HEK293 (cell line): ENCODE measurements around the gene COL24A1.
A peak's percentile ranks its signal among the peaks of the same experiment; 100 is the strongest.

Experiments
- FEZF1 ChIP-seq: fragments of 450-650 bp; formaldehyde crosslinking; IDR thresholded peaks from 2 replicates; pipeline ENCODE4 v1.5.1; 2016; ENCODE audit warnings: missing biosample characterization, missing genetic modification characterization
- HOXD13 ChIP-seq: sonication (generic); formaldehyde crosslinking; IDR thresholded peaks from 2 replicates; pipeline ENCODE4 v1.8.0; 2022; ENCODE audit warnings: missing genetic modification reagents, borderline replicate concordance
- KLF16 ChIP-seq: fragments of 450-650 bp; formaldehyde crosslinking; IDR thresholded peaks from 2 replicates; pipeline ENCODE4 v1.5.1; 2017; ENCODE audit warnings: missing biosample characterization, missing genetic modification characterization
- OVOL3 ChIP-seq: fragments of 450-650 bp; formaldehyde crosslinking; IDR thresholded peaks from 2 replicates; pipeline ENCODE4 v1.5.1; 2016; ENCODE audit warnings: missing biosample characterization, missing genetic modification characterization
- SP2 ChIP-seq: fragments of 450-650 bp; formaldehyde crosslinking; IDR thresholded peaks from 2 replicates; pipeline ENCODE4 v1.5.1; 2016; ENCODE audit warnings: missing biosample characterization, missing genetic modification characterization
- ZBTB17 ChIP-seq: fragments of 450-650 bp; formaldehyde crosslinking; IDR thresholded peaks from 2 replicates; pipeline ENCODE4 v1.5.1; 2016; ENCODE audit warnings: missing biosample characterization, missing genetic modification characterization
- ZBTB48 ChIP-seq: fragments of 450-650 bp; formaldehyde crosslinking; IDR thresholded peaks from 2 replicates; pipeline ENCODE4 v1.5.1; 2016; ENCODE audit warnings: missing biosample characterization, missing genetic modification characterization
- ZNF112 ChIP-seq: fragments of 450-650 bp; formaldehyde crosslinking; IDR thresholded peaks from 2 replicates; pipeline ENCODE4 v1.5.0; 2017; ENCODE audit warnings: missing biosample characterization, missing genetic modification characterization
- ZNF121 ChIP-seq: fragments of 450-650 bp; formaldehyde crosslinking; IDR thresholded peaks from 2 replicates; pipeline ENCODE4 v1.5.1; 2016; ENCODE audit warnings: missing biosample characterization, missing genetic modification characterization
- ZNF146 ChIP-seq: fragments of 450-650 bp; formaldehyde crosslinking; IDR thresholded peaks from 2 replicates; pipeline ENCODE4 v1.5.1; 2016; ENCODE audit warnings: missing biosample characterization, missing genetic modification characterization
- ZNF174 ChIP-seq: fragments of 450-650 bp; formaldehyde crosslinking; IDR thresholded peaks from 2 replicates; pipeline ENCODE4 v1.5.0; 2017; ENCODE audit warnings: missing biosample characterization, mild to moderate bottlenecking, missing genetic modification characterization
- ZNF2 ChIP-seq: fragments of 450-650 bp; formaldehyde crosslinking; IDR thresholded peaks from 2 replicates; pipeline ENCODE4 v1.5.1; 2016; ENCODE audit warnings: missing biosample characterization, missing genetic modification characterization
- ZNF23 ChIP-seq: fragments of 450-650 bp; formaldehyde crosslinking; IDR thresholded peaks from 2 replicates; pipeline ENCODE4 v1.5.1; 2016; ENCODE audit warnings: missing biosample characterization, missing genetic modification characterization, borderline replicate concordance
- ZNF274 ChIP-seq, 2 experiments: fragments of 200-500 bp in 1 of 2; fragments of 450-650 bp in 1 of 2; sonication (Bioruptor generic) in 1 of 2; formaldehyde crosslinking in 1 of 2; IDR thresholded peaks; 2 replicates each; pipeline versions ENCODE4 v1.5.1 to v1.6.1; 2014 to 2016; ENCODE audit warnings: borderline replicate concordance in 1 of 2, inconsistent platforms in 1 of 2, low read length in 1 of 2, missing biosample characterization in 1 of 2, missing genetic modification characterization in 1 of 2
- ZNF391 ChIP-seq: fragments of 450-650 bp; formaldehyde crosslinking; IDR thresholded peaks from 2 replicates; pipeline ENCODE4 v1.5.1; 2016; ENCODE audit warnings: low read depth, missing biosample characterization, missing genetic modification characterization, borderline replicate concordance
- ZNF416 ChIP-seq: fragments of 450-650 bp; formaldehyde crosslinking; IDR thresholded peaks from 2 replicates; pipeline ENCODE4 v1.5.1; 2016; ENCODE audit warnings: missing biosample characterization, missing genetic modification characterization
- ZNF530 ChIP-seq: fragments of 450-650 bp; formaldehyde crosslinking; IDR thresholded peaks from 2 replicates; pipeline ENCODE4 v1.5.1; 2016; ENCODE audit warnings: low read depth, missing biosample characterization, missing genetic modification characterization
- ZNF596 ChIP-seq: fragments of 450-650 bp; IDR thresholded peaks from 2 replicates; pipeline ENCODE4 v1.5.0; 2018; ENCODE audit warnings: missing biosample characterization, mild to moderate bottlenecking, missing genetic modification characterization, moderate library complexity
- ZNF654 ChIP-seq: fragments of 450-650 bp; formaldehyde crosslinking; IDR thresholded peaks from 2 replicates; pipeline ENCODE4 v1.5.1; 2016; ENCODE audit warnings: low read depth, missing biosample characterization, missing genetic modification characterization
- ZNF664 ChIP-seq: fragments of 450-650 bp; formaldehyde crosslinking; IDR thresholded peaks from 2 replicates; pipeline ENCODE4 v1.5.1; 2016; ENCODE audit warnings: missing biosample characterization, missing genetic modification characterization
- ZNF785 ChIP-seq: fragments of 450-650 bp; formaldehyde crosslinking; IDR thresholded peaks from 2 replicates; pipeline ENCODE4 v1.5.1; 2016; ENCODE audit warnings: missing biosample characterization, missing genetic modification characterization
- ZNF837 ChIP-seq: fragments of 450-650 bp; formaldehyde crosslinking; IDR thresholded peaks from 2 replicates; pipeline ENCODE4 v1.5.1; 2016; ENCODE audit warnings: missing biosample characterization, missing genetic modification characterization
- ZXDB ChIP-seq: fragments of 450-650 bp; formaldehyde crosslinking; IDR thresholded peaks from 2 replicates; pipeline ENCODE4 v1.5.1; 2016; ENCODE audit warnings: missing biosample characterization, missing genetic modification characterization
- TF ChIP-seq, protein P1 (sequence below): fragments of 450-650 bp; formaldehyde crosslinking; optimal IDR thresholded peaks from 2 replicates; pipeline ENCODE3; 2016; ENCODE audit warnings: missing biosample characterization, mild to moderate bottlenecking, missing genetic modification characterization
- TF ChIP-seq, protein P2 (sequence below): fragments of 450-650 bp; formaldehyde crosslinking; IDR thresholded peaks from 2 replicates; pipeline ENCODE4 v1.5.1; 2016; ENCODE audit warnings: missing biosample characterization, missing genetic modification characterization
- TF ChIP-seq, protein P3 (sequence below): fragments of 450-650 bp; formaldehyde crosslinking; IDR thresholded peaks from 2 replicates; pipeline ENCODE4 v1.5.1; 2016; ENCODE audit warnings: missing biosample characterization, missing genetic modification characterization
- TF ChIP-seq, protein P4 (sequence below): fragments of 450-650 bp; formaldehyde crosslinking; IDR thresholded peaks from 2 replicates; pipeline ENCODE4 v1.5.1; 2016; ENCODE audit warnings: missing biosample characterization, missing genetic modification characterization
- TF ChIP-seq, protein P5 (sequence below): fragments of 450-650 bp; formaldehyde crosslinking; IDR thresholded peaks from 2 replicates; pipeline ENCODE4 v1.5.1; 2016; ENCODE audit warnings: missing biosample characterization, missing genetic modification characterization
- TF ChIP-seq, protein P6 (sequence below): fragments of 450-650 bp; formaldehyde crosslinking; IDR thresholded peaks from 2 replicates; pipeline ENCODE4 v1.5.1; 2016; ENCODE audit warnings: missing biosample characterization, missing genetic modification characterization, low read depth

COL24A1 gene

DNA sequence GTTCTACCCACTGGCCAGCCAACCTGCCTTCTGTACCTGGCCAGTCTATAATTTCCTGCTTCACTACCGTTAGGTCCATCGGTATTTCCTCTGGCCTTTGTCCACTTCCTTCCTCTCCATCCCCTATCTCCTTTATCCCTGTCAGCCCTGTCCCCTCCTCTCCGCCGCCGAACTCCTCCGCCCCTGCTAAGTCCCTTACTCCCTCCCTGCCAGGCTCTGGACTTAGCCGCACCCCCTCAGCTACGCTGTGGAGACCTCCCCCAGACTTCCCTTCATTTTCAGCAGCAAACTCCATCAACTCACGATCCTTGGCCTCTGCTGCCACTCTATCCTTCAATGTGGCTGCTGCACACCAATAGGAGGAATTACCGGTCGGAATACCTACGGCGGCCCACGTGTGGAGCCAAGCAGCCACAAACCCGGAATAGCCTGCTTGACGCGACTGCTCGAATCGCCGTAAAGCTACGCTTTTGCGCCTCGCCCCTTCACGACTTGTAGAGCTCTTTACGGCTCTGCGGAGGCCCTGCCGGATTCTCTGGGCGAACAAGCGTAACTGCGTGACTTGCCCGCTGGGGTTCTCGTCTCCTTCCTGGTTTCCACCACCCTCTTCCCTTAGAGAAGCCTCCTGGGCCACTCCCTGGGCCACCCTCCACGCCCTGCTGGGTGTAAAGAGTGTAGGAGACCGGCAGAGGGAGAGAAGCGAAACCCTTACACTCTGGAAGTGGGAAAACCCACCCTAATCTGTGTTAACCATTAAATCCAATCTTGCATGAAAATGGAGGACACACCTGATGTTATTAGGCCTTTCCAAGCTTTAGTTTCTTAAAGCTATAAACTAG, 448.4 kb downstream of the COL24A1 start, which contains the start of gene ZNHIT6 (continued):
- TF ChIP-seq, protein P1, sequence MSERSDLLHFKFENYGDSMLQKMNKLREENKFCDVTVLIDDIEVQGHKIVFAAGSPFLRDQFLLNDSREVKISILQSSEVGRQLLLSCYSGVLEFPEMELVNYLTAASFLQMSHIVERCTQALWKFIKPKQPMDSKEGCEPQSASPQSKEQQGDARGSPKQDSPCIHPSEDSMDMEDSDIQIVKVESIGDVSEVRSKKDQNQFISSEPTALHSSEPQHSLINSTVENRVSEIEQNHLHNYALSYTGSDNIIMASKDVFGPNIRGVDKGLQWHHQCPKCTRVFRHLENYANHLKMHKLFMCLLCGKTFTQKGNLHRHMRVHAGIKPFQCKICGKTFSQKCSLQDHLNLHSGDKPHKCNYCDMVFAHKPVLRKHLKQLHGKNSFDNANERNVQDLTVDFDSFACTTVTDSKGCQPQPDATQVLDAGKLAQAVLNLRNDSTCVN (tag by site-specific recombination) = peak; percentile 19
- no peak for TF ChIP-seq ZNF121 (tag by site-specific recombination)
- no peak for TF ChIP-seq ZNF530 (tag by site-specific recombination)
- peak; percentile 62 for TF ChIP-seq SP2 (tag by site-specific recombination)
- TF ChIP-seq ZXDB (tag by site-specific recombination) = peak; percentile 95
- peak; percentile 69 for TF ChIP-seq HOXD13
- 0 out of 2 replicates have a peak, but pooled peaks have one; percentile 28 for TF ChIP-seq ZNF391 (tag by site-specific recombination)
- peak; percentile 94 for TF ChIP-seq ZBTB48 (tag by site-specific recombination)
- TF ChIP-seq, protein P2, sequence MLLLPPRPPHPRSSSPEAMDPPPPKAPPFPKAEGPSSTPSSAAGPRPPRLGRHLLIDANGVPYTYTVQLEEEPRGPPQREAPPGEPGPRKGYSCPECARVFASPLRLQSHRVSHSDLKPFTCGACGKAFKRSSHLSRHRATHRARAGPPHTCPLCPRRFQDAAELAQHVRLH (tag by site-specific recombination) = peak; percentile 62; the same call in 1 of the 2 replicates
- TF ChIP-seq OVOL3 (tag by site-specific recombination) = no peak
- TF ChIP-seq, protein P3, sequence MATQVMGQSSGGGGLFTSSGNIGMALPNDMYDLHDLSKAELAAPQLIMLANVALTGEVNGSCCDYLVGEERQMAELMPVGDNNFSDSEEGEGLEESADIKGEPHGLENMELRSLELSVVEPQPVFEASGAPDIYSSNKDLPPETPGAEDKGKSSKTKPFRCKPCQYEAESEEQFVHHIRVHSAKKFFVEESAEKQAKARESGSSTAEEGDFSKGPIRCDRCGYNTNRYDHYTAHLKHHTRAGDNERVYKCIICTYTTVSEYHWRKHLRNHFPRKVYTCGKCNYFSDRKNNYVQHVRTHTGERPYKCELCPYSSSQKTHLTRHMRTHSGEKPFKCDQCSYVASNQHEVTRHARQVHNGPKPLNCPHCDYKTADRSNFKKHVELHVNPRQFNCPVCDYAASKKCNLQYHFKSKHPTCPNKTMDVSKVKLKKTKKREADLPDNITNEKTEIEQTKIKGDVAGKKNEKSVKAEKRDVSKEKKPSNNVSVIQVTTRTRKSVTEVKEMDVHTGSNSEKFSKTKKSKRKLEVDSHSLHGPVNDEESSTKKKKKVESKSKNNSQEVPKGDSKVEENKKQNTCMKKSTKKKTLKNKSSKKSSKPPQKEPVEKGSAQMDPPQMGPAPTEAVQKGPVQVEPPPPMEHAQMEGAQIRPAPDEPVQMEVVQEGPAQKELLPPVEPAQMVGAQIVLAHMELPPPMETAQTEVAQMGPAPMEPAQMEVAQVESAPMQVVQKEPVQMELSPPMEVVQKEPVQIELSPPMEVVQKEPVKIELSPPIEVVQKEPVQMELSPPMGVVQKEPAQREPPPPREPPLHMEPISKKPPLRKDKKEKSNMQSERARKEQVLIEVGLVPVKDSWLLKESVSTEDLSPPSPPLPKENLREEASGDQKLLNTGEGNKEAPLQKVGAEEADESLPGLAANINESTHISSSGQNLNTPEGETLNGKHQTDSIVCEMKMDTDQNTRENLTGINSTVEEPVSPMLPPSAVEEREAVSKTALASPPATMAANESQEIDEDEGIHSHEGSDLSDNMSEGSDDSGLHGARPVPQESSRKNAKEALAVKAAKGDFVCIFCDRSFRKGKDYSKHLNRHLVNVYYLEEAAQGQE (tag by site-specific recombination) = peak; percentile 17; the same call in 1 of the 2 replicates
- TF ChIP-seq ZNF112 (tag by site-specific recombination) = no peak
- peak; percentile 86; the same call in 1 of the 2 replicates for TF ChIP-seq ZNF2 (tag by site-specific recombination)
- TF ChIP-seq, protein P4, sequence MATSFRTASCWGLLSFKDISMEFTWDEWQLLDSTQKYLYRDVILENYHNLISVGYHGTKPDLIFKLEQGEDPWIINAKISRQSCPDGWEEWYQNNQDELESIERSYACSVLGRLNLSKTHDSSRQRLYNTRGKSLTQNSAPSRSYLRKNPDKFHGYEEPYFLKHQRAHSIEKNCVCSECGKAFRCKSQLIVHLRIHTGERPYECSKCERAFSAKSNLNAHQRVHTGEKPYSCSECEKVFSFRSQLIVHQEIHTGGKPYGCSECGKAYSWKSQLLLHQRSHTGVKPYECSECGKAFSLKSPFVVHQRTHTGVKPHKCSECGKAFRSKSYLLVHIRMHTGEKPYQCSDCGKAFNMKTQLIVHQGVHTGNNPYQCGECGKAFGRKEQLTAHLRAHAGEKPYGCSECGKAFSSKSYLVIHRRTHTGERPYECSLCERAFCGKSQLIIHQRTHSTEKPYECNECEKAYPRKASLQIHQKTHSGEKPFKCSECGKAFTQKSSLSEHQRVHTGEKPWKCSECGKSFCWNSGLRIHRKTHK (tag by site-specific recombination) = no peak
- TF ChIP-seq ZNF416 = no peak
- TF ChIP-seq ZNF174 (tag by site-specific recombination) = no peak
- TF ChIP-seq, protein P5, sequence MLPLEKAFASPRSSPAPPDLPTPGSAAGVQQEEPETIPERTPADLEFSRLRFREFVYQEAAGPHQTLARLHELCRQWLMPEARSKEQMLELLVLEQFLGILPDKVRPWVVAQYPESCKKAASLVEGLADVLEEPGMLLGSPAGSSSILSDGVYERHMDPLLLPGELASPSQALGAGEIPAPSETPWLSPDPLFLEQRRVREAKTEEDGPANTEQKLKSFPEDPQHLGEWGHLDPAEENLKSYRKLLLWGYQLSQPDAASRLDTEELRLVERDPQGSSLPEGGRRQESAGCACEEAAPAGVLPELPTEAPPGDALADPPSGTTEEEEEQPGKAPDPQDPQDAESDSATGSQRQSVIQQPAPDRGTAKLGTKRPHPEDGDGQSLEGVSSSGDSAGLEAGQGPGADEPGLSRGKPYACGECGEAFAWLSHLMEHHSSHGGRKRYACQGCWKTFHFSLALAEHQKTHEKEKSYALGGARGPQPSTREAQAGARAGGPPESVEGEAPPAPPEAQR (tag by site-specific recombination) = no peak
- no peak for TF ChIP-seq ZNF23
- peak; percentile 8; the same call in 1 of the 2 replicates for TF ChIP-seq ZNF146
- TF ChIP-seq ZNF654 (tag by site-specific recombination) = no peak
- no peak for TF ChIP-seq ZNF596
- TF ChIP-seq KLF16 (tag by site-specific recombination) = peak; percentile 77
- no peak for TF ChIP-seq ZNF837 (tag by site-specific recombination)
- no peak for TF ChIP-seq ZNF664 (tag by site-specific recombination)
- no peak for TF ChIP-seq FEZF1 (tag by site-specific recombination)
- TF ChIP-seq ZBTB17 (tag by site-specific recombination) = peak; percentile 95
- TF ChIP-seq, protein P6, sequence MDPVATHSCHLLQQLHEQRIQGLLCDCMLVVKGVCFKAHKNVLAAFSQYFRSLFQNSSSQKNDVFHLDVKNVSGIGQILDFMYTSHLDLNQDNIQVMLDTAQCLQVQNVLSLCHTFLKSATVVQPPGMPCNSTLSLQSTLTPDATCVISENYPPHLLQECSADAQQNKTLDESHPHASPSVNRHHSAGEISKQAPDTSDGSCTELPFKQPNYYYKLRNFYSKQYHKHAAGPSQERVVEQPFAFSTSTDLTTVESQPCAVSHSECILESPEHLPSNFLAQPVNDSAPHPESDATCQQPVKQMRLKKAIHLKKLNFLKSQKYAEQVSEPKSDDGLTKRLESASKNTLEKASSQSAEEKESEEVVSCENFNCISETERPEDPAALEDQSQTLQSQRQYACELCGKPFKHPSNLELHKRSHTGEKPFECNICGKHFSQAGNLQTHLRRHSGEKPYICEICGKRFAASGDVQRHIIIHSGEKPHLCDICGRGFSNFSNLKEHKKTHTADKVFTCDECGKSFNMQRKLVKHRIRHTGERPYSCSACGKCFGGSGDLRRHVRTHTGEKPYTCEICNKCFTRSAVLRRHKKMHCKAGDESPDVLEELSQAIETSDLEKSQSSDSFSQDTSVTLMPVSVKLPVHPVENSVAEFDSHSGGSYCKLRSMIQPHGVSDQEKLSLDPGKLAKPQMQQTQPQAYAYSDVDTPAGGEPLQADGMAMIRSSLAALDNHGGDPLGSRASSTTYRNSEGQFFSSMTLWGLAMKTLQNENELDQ (tag by site-specific recombination) = no peak
- no peak for TF ChIP-seq ZNF274 (IDR thresholded peaks at IDR 0.05; ENCODE audit: low read length)
- no peak for TF ChIP-seq ZNF274 (tag by site-specific recombination; IDR thresholded peaks at IDR 0.05; ENCODE audit: borderline replicate concordance)
- no peak for TF ChIP-seq ZNF785 (tag by site-specific recombination)
